Naive thymus-derived CD4-positive, alpha-beta T cell (primary cell): ENCODE results near the gene PDE4DIP. TPM values are rescaled to one million over a fixed set of nuclear protein-coding genes. Genes with fewer than 3 reads are reported as not detected.
"Not testable (repeated sequence)": the region's sequence is repeated elsewhere in the genome, so short reads cannot be mapped to it uniquely, and the experiment has no call there.

Experiments used
- ATAC-seq: fragments of 150-1000 bp; cut with Tn5 transposase; 2 replicates; pipeline ENCODE4 v1.10.0; 2021; ENCODE audit warnings: mild to moderate bottlenecking, moderate library complexity
- CTCF ChIA-PET: fragments of 350-600 bp; sonication (Branson Sonifier 250); formaldehyde crosslinking; loops from one replicate; lab custom pipeline; 2021; ENCODE audit warnings: antibody characterized with exemption; lab: Charles Lee
- POLR2A ChIA-PET: fragments of 350-600 bp; sonication (Branson Sonifier 250); formaldehyde crosslinking; loops from one replicate; lab custom pipeline; 2021; ENCODE audit warnings: antibody characterized with exemption, inconsistent platforms; lab: Charles Lee
- DNase-seq, 9 donors: peaks; one replicate each; pipeline versions ENCODE4 v3.0.0 to v3.0.0-alpha.2; 2020 to 2022; ENCODE audit warnings: mixed read lengths in 1 of 9
- H3K27ac ChIP-seq: one replicate; pipeline ENCODE4 v1.7.0; 2013; ENCODE audit warnings: mild to moderate bottlenecking, low read depth, low read length, moderate library complexity
- H3K27me3 ChIP-seq, 2 donors: one replicate each; pipeline ENCODE4 v1.7.0; 2013; ENCODE audit warnings: low read length in 2 of 2, mild to moderate bottlenecking in 2 of 2, moderate library complexity in 2 of 2; ENCODE audit not compliant: control insufficient read depth in 2 of 2, insufficient read depth in 2 of 2
- H3K36me3 ChIP-seq, 3 experiments: 1 replicate in 2 of 3; 2 replicates in 1 of 3; pipeline ENCODE4 v1.7.0; 2013; ENCODE audit warnings: low read length in 3 of 3, mild to moderate bottlenecking in 3 of 3, moderate library complexity in 1 of 3; ENCODE audit not compliant: insufficient read depth in 3 of 3, control insufficient read depth in 2 of 3
- H3K4me1 ChIP-seq, 2 donors: one replicate each; pipeline ENCODE4 v1.7.0; 2013; ENCODE audit warnings: low read length in 2 of 2, mild to moderate bottlenecking in 2 of 2, moderate library complexity in 1 of 2; ENCODE audit not compliant: control insufficient read depth in 2 of 2, insufficient read depth in 2 of 2
- H3K4me3 ChIP-seq: 2 replicates; pipeline ENCODE4 v1.7.0; 2013; ENCODE audit warnings: mild to moderate bottlenecking, low read length
- H3K9me3 ChIP-seq, 3 experiments: 1 replicate in 2 of 3; 2 replicates in 1 of 3; pipeline ENCODE4 v1.7.0; 2013; ENCODE audit warnings: low read length in 3 of 3; ENCODE audit not compliant: control insufficient read depth in 2 of 3
- H3K27ac Mint-ChIP-seq, 9 donors: one replicate each; pipeline ENCODE4 v1.8.0; 2020 to 2022; ENCODE audit warnings: mixed read lengths in 9 of 9, mild to moderate bottlenecking in 8 of 9, moderate library complexity in 5 of 9, inconsistent platforms in 2 of 9
- H3K27me3 Mint-ChIP-seq, 5 donors: one replicate each; pipeline ENCODE4 v1.8.0; 2021 to 2022; ENCODE audit warnings: mixed read lengths in 5 of 5, mild to moderate bottlenecking in 1 of 5
- H3K36me3 Mint-ChIP-seq, 5 donors: one replicate each; pipeline ENCODE4 v1.8.0; 2020 to 2022; ENCODE audit warnings: mixed read lengths in 5 of 5, mild to moderate bottlenecking in 3 of 5, inconsistent platforms in 1 of 5
- H3K4me1 Mint-ChIP-seq, 7 donors: one replicate each; pipeline ENCODE4 v1.8.0; 2020 to 2022; ENCODE audit warnings: mixed read lengths in 7 of 7, mild to moderate bottlenecking in 3 of 7, inconsistent platforms in 1 of 7
- H3K4me3 Mint-ChIP-seq, 10 donors: one replicate each; pipeline ENCODE4 v1.8.0; 2020 to 2022; ENCODE audit warnings: mild to moderate bottlenecking in 10 of 10, mixed read lengths in 10 of 10, moderate library complexity in 6 of 10, inconsistent platforms in 2 of 10
- H3K9me3 Mint-ChIP-seq, 11 donors: one replicate each; pipeline ENCODE4 v1.8.0; 2020 to 2022; ENCODE audit warnings: mixed read lengths in 11 of 11, mild to moderate bottlenecking in 4 of 11, inconsistent platforms in 1 of 11, moderate library complexity in 1 of 11
- intact Hi-C, 2 donors: fragments of 100-400 bp; cut with micrococcal nuclease; formaldehyde crosslinking; loops; one replicate each; pipeline ENCODE4 v1.15.1; 2023
- polyA plus RNA-seq, 2 donors: library from polyadenylated mRNA; unstranded; fragments of 300-500 nt; fragmentation: Illumina TruSeq; gene quantifications; one replicate each; pipeline ENCODE4 v1.2.3, GENCODE V29; 2021
- total RNA-seq, 6 experiments: library from RNA in 5 of 6; stranded (reverse) in 5 of 6; gene quantifications; 1 replicate in 5 of 6; 2 replicates in 1 of 6; pipeline ENCODE4 v1.2.3 and lab custom pipeline; 2021 to 2026

PDE4DIP gene
- total and polyA plus RNA-seq, 7 experiments from 2014 or later = 14.5 to 73.9 (median 40.3) TPM

GRCh38 chr1:148851684-148852083 lies 7.5 kb downstream of the PDE4DIP start:
- POLR2A ChIA-PET, H3K9me3 Mint-ChIP-seq, H3K27me3 Mint-ChIP-seq, DNase-seq, H3K36me3 ChIP-seq, H3K27ac ChIP-seq, H3K4me1 Mint-ChIP-seq, H3K4me3 Mint-ChIP-seq, intact Hi-C loops, H3K36me3 Mint-ChIP-seq, H3K9me3 ChIP-seq, CTCF ChIA-PET, H3K27me3 ChIP-seq, ATAC-seq, H3K4me3 ChIP-seq, H3K4me1 ChIP-seq, H3K27ac Mint-ChIP-seq: not testable (repeated sequence)

- intact Hi-C loops, POLR2A ChIA-PET: not testable (repeated sequence)
Measured at GRCh38 chr1:148853363-148853762, 9.1 kb downstream of the PDE4DIP start.

GRCh38 chr1:148854063-148854462 lies 9.8 kb downstream of the PDE4DIP start:
- POLR2A ChIA-PET, H3K27me3 Mint-ChIP-seq, H3K9me3 ChIP-seq, H3K36me3 ChIP-seq, H3K4me3 Mint-ChIP-seq, H3K9me3 Mint-ChIP-seq, H3K4me1 ChIP-seq, CTCF ChIA-PET, H3K27me3 ChIP-seq, H3K27ac ChIP-seq, DNase-seq, H3K4me3 ChIP-seq, intact Hi-C loops, H3K27ac Mint-ChIP-seq, H3K4me1 Mint-ChIP-seq, H3K36me3 Mint-ChIP-seq: not testable (repeated sequence)
- ATAC-seq = peak; percentile 73

More at GRCh38 chr1:148853363-148853762, 9.1 kb downstream of the PDE4DIP start:
- CTCF ChIA-PET, H3K27me3 ChIP-seq, DNase-seq, H3K36me3 ChIP-seq, H3K4me3 Mint-ChIP-seq, H3K27me3 Mint-ChIP-seq, H3K27ac ChIP-seq, H3K36me3 Mint-ChIP-seq, H3K4me1 Mint-ChIP-seq, H3K4me3 ChIP-seq, ATAC-seq, H3K4me1 ChIP-seq, H3K9me3 ChIP-seq, H3K27ac Mint-ChIP-seq, H3K9me3 Mint-ChIP-seq: not testable (repeated sequence)

GRCh38 chr1:148855367-148855766 lies 11.1 kb downstream of the PDE4DIP start:
- H3K4me3 Mint-ChIP-seq, ATAC-seq, POLR2A ChIA-PET, H3K4me1 Mint-ChIP-seq, H3K27ac ChIP-seq, H3K27ac Mint-ChIP-seq, H3K9me3 Mint-ChIP-seq, CTCF ChIA-PET, H3K36me3 ChIP-seq, H3K4me1 ChIP-seq, H3K27me3 Mint-ChIP-seq, H3K4me3 ChIP-seq, DNase-seq, H3K9me3 ChIP-seq, H3K27me3 ChIP-seq, intact Hi-C loops, H3K36me3 Mint-ChIP-seq: not testable (repeated sequence)

- H3K27me3 ChIP-seq, POLR2A ChIA-PET, CTCF ChIA-PET, H3K36me3 ChIP-seq, H3K4me3 ChIP-seq, H3K27me3 Mint-ChIP-seq, H3K9me3 ChIP-seq, H3K27ac ChIP-seq, H3K4me1 Mint-ChIP-seq, H3K4me1 ChIP-seq, DNase-seq, H3K9me3 Mint-ChIP-seq, H3K4me3 Mint-ChIP-seq, H3K27ac Mint-ChIP-seq, H3K36me3 Mint-ChIP-seq, ATAC-seq, intact Hi-C loops: not testable (repeated sequence)
Measured at GRCh38 chr1:148860049-148860448, 15.8 kb downstream of the PDE4DIP start.

- intact Hi-C loops, H3K4me3 Mint-ChIP-seq, POLR2A ChIA-PET, H3K27me3 ChIP-seq, H3K4me3 ChIP-seq, H3K27ac Mint-ChIP-seq, H3K27ac ChIP-seq, H3K9me3 ChIP-seq, H3K27me3 Mint-ChIP-seq, H3K4me1 ChIP-seq, ATAC-seq, H3K36me3 ChIP-seq, DNase-seq, CTCF ChIA-PET, H3K36me3 Mint-ChIP-seq, H3K4me1 Mint-ChIP-seq, H3K9me3 Mint-ChIP-seq: not testable (repeated sequence)
Measured at GRCh38 chr1:148860579-148861259, 16.5 kb downstream of the PDE4DIP start.

GRCh38 chr1:148862590-148862989 lies 18.4 kb downstream of the PDE4DIP start:
- H3K4me1 Mint-ChIP-seq, H3K4me1 ChIP-seq, intact Hi-C loops, CTCF ChIA-PET, H3K36me3 Mint-ChIP-seq, H3K27me3 ChIP-seq, H3K4me3 ChIP-seq, DNase-seq, H3K27ac Mint-ChIP-seq, POLR2A ChIA-PET, H3K27ac ChIP-seq, H3K4me3 Mint-ChIP-seq, H3K27me3 Mint-ChIP-seq, H3K9me3 ChIP-seq, H3K36me3 ChIP-seq, H3K9me3 Mint-ChIP-seq: not testable (repeated sequence)
- ATAC-seq = peak; percentile 54
